HK-2 (cell line): ENCODE data around the gene POLR1A.
A peak's percentile ranks its signal among the peaks of the same experiment; 100 is the strongest.

Experiments
- DNase-seq: peaks from one replicate; pipeline ENCODE4 v3.0.0-alpha.2; 2018; ENCODE audit not compliant: unreplicated experiment

Gene POLR1A

GRCh38 chr2:86097114-86097896 is 8.4 kb downstream of the POLR1A start:
- no peak for DNase-seq

GRCh38 chr2:86094229-86094628 is 11.5 kb downstream of the POLR1A start:
- no peak for DNase-seq

GRCh38 chr2:86087936-86088850 is 17.5 kb downstream of the POLR1A start:
- no peak for DNase-seq

- no peak for DNase-seq
Measured at GRCh38 chr2:86082756-86083155, 22.9 kb downstream of the POLR1A start.

GRCh38 chr2:86081724-86082123 is 24.0 kb downstream of the POLR1A start:
- no peak for DNase-seq

- DNase-seq = peak; percentile 75
Measured at GRCh38 chr2:86079981-86080911, 25.4 kb downstream of the POLR1A start.

GRCh38 chr2:86078774-86079545 is 26.7 kb downstream of the POLR1A start:
- no peak for DNase-seq

- DNase-seq = no peak
Measured at GRCh38 chr2:86075886-86076285, 29.8 kb downstream of the POLR1A start.

- DNase-seq = no peak
Measured at GRCh38 chr2:86074811-86075210, 30.9 kb downstream of the POLR1A start.

- DNase-seq = no peak
Measured at GRCh38 chr2:86074256-86074655, 31.4 kb downstream of the POLR1A start.

GRCh38 chr2:86073225-86073624 is 32.5 kb downstream of the POLR1A start:
- DNase-seq = no peak

GRCh38 chr2:86072271-86072858 is 33.3 kb downstream of the POLR1A start:
- DNase-seq = no peak

- DNase-seq = no peak
Measured at GRCh38 chr2:86070868-86071267, 34.8 kb downstream of the POLR1A start.

- DNase-seq = no peak
Measured at GRCh38 chr2:86069783-86070339, 35.8 kb downstream of the POLR1A start.

- DNase-seq = no peak
Measured at GRCh38 chr2:86069091-86069685, 36.5 kb downstream of the POLR1A start.

- no peak for DNase-seq
Measured at GRCh38 chr2:86068648-86069047, 37.0 kb downstream of the POLR1A start.

GRCh38 chr2:86068136-86068588 is 37.5 kb downstream of the POLR1A start:
- DNase-seq = peak; percentile 38

- DNase-seq = no peak
Measured at GRCh38 chr2:86066915-86067314, 38.8 kb downstream of the POLR1A start.

- DNase-seq = no peak
Measured at GRCh38 chr2:86066007-86066578, 39.6 kb downstream of the POLR1A start.
